Measurements from ENCODE around the gene GTPBP1.

Gene GTPBP1

GRCh38 chr22:38705235-38706100 is at the start of gene GTPBP1:
Gene GTPBP1 (plus strand): TSS chr22:38705944. CDS start chr22:38705956, 12 bp downstream.
- peak; percentile 100 for DNase-seq

GRCh38 chr22:38656256-38657044 is 49.3 kb upstream of the GTPBP1 start, which contains the start of the genes CBY1 and FAM227A:
Gene CBY1 (plus strand): TSS chr22:38656638. CDS start chr22:38668055, 11,417 bp downstream.
Gene FAM227A (minus strand): TSS chr22:38656392. CDS start chr22:38650168, 6,224 bp downstream.
- peak; percentile 93 for DNase-seq

- peak; percentile 54 for DNase-seq
Observed at GRCh38 chr22:38657045-38657909, 48.5 kb upstream of the GTPBP1 start.

- DNase-seq, result no peak
Observed at GRCh38 chr22:38674888-38675287, 30.9 kb upstream of the GTPBP1 start.

- DNase-seq, result peak; percentile 86
Observed at GRCh38 chr22:38675833-38676232, 29.9 kb upstream of the GTPBP1 start.

GRCh38 chr22:38681582-38682335 is 24.0 kb upstream of the GTPBP1 start, which contains the start of gene TOMM22:
Gene TOMM22 (plus strand): TSS chr22:38681957. CDS start chr22:38681979, 22 bp downstream.
- peak; percentile 95 for DNase-seq

GRCh38 chr22:38684895-38685294 is 20.8 kb upstream of the GTPBP1 start:
- DNase-seq, result peak; percentile 60

- no peak for DNase-seq
Observed at GRCh38 chr22:38685761-38686160, 20.0 kb upstream of the GTPBP1 start.

- no peak for DNase-seq
Observed at GRCh38 chr22:38689651-38690050, 16.1 kb upstream of the GTPBP1 start.

- DNase-seq, result no peak
Observed at GRCh38 chr22:38694049-38694448, 11.7 kb upstream of the GTPBP1 start.

- no peak for DNase-seq
Observed at GRCh38 chr22:38694940-38695339, 10.8 kb upstream of the GTPBP1 start.

- peak; percentile 71 for DNase-seq
Observed at GRCh38 chr22:38696606-38697424, 8.9 kb upstream of the GTPBP1 start.

GRCh38 chr22:38697425-38698089 is 8.2 kb upstream of the GTPBP1 start:
- DNase-seq, result peak; percentile 88

GRCh38 chr22:38698407-38699094 is 7.2 kb upstream of the GTPBP1 start:
- DNase-seq, result no peak

- DNase-seq, result no peak
Observed at GRCh38 chr22:38699143-38699542, 6.6 kb upstream of the GTPBP1 start.

GRCh38 chr22:38699784-38700183 is 6.0 kb upstream of the GTPBP1 start:
- no peak for DNase-seq

- DNase-seq, result peak; percentile 70
Observed at GRCh38 chr22:38700270-38700788, 5.4 kb upstream of the GTPBP1 start.

GRCh38 chr22:38700789-38701628 is 4.7 kb upstream of the GTPBP1 start, which contains the start of gene JOSD1:
Gene JOSD1 (minus strand): TSS chr22:38700943. CDS start chr22:38699987, 956 bp downstream.
- DNase-seq, result peak; percentile 95

All from hematopoietic multipotent progenitor cell treated with erythropoietin and hydrocortisone succinate and interleukin-3 and kit ligand, for 6 days (in vitro differentiated cells).